ENCODE results near the gene P2RX3. TPM values are rescaled to one million over a fixed set of nuclear protein-coding genes. Genes with fewer than 3 reads are reported as not detected.
"Not testable (repeated sequence)": the region's sequence is repeated elsewhere in the genome, so short reads cannot be mapped to it uniquely, and the experiment has no call there.

The P2RX3 gene
- not detected for total RNA-seq

DNA sequence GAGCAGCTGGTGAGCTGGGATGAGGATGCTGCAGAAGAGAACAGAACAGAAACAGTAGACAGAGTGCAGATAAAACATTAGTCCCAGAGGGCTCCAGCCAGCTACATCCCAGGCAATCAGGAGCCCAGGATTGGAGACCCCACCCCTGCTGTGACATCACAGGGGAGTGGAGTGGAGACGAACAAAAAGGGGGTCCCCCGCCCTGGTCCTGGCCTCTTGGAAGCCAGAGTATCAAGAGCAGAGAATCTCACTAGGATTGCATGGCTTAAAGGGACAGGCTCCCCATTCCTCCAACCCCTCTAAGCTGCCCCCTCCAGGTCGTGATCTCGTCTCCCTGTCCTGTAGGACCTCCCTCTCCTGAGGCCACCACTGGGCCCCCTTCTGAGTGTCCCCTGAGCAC is at the start of gene P2RX3:
Gene P2RX3 (plus strand): TSS at position 211 of the 400 bp plus-strand sequence. CDS start 199 bp downstream, outside the sequence.
- H3K36me3 ChIP-seq, result peaks cover 0 to 5% of the 10 kb centered on the region in 2 donors
- peaks cover 28% of the 10 kb centered on the region for H3K4me1 ChIP-seq
- no peak within 1 kb of the TSS for H3K27ac ChIP-seq
- no peak for DNase-seq (ENCODE audit: extremely low spot score in 2 of 2)
- intact Hi-C loops (cut with DNase I), result no loop called here
- no peak within 1 kb of the TSS for H3K4me3 ChIP-seq
- no peaks in the 10 kb centered on the region for H3K27me3 ChIP-seq
- TF ChIP-seq POLR2A (IDR thresholded peaks at IDR 0.05), result no peak
- no peak for TF ChIP-seq POLR2AphosphoS5 (IDR thresholded peaks at IDR 0.05; ENCODE audit: insufficient read depth in 1 of 2, low read depth in 1 of 2)
- no peak for TF ChIP-seq CTCF (IDR thresholded peaks at IDR 0.05)
- H3K9me3 ChIP-seq, result no peaks in the 10 kb centered on the region

DNA sequence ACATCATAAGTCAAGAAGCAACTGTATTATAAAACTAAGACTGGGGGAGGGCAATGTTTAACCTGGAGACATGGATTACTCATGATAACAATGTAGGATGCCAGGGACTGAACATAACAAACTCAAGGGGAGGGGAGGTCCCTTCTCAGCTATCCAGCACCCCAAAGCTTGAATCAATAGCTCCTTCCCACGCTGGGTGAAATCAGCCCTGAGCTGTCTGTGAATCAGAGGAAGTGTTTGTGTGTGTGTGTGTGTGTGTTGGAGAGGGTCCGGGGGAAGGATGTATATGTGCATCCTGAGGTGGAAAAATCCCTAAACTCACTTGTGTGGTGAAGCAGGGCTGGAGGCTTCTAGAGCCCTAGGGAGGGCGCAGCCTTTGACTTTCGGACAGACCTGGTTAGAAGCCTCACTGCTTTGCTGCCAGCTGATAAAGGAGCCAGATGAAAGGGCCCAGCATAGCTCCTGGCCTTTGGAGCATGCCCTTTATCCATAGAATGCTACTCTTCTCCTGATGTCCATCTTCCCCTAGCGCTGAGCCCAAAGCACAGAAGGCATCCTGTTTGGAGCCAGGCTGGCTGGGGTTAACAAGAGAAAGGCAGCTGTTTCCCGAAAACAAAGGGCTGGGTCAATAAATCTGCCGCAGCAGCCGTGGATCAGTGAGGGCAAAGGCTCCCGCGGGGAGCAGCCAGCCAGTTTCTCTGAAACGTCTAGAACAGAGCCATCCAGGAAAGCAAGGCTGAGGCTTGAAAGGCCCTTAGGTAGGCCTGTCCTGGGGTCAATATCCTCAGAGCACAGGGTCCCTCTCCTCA is 49.2 kb upstream of the P2RX3 start:
- intact Hi-C loops (cut with DNase I), result no loop called here
- no peak for DNase-seq (ENCODE audit: extremely low spot score in 2 of 2)
- TF ChIP-seq POLR2AphosphoS5 (IDR thresholded peaks at IDR 0.05; ENCODE audit: insufficient read depth in 1 of 2, low read depth in 1 of 2), result no peak
- Histone ChIP-seq H3K9me3 (no peaks in the 10 kb centered on the region), H3K36me3 (no peaks in the 10 kb centered on the region), H3K4me1 (peaks cover 15% of the 10 kb centered on the region), H3K4me3 (no peak overlapping the region), H3K27me3 (no peaks in the 10 kb centered on the region), H3K27ac (peak overlapping the region; percentile 15)

- Histone ChIP-seq H3K4me1 (peaks cover 28% of the 10 kb centered on the region), H3K36me3 (no peaks in the 10 kb centered on the region), H3K27me3 (no peaks in the 10 kb centered on the region), H3K9me3 (no peaks in the 10 kb centered on the region), H3K27ac (no peak overlapping the region), H3K4me3 (no peak overlapping the region)
- no peak for DNase-seq (ENCODE audit: extremely low spot score in 2 of 2)
- intact Hi-C loops (cut with DNase I), result no loop called here
- TF ChIP-seq POLR2A (IDR thresholded peaks at IDR 0.05), result no peak
These were observed 47.9 kb upstream of the P2RX3 start for GRCh38 chr11:57290288-57290687.

GRCh38 chr11:57294225-57295131 is 43.7 kb upstream of the P2RX3 start:
- H3K4me3 ChIP-seq, result no peak overlapping the region
- no peak for DNase-seq (ENCODE audit: extremely low spot score in 2 of 2)
- peaks cover 5% of the 10 kb centered on the region for H3K9me3 ChIP-seq
- no peaks in the 10 kb centered on the region for H3K27me3 ChIP-seq
- intact Hi-C loops (cut with DNase I), result no loop called here
- peaks cover 23% of the 10 kb centered on the region for H3K4me1 ChIP-seq
- TF ChIP-seq POLR2A (IDR thresholded peaks at IDR 0.05) (no peak), CTCF (IDR thresholded peaks at IDR 0.05) (no peak), POLR2AphosphoS5 (IDR thresholded peaks at IDR 0.05; ENCODE audit: insufficient read depth in 1 of 2, low read depth in 1 of 2) (no peak)
- H3K27ac ChIP-seq, result peak overlapping the region; percentile 24
- H3K36me3 ChIP-seq, result peaks cover 4 to 12% of the 10 kb centered on the region in 2 donors

- intact Hi-C loops (cut with DNase I); H3K9me3 ChIP-seq; H3K27me3 ChIP-seq; H3K27ac ChIP-seq; H3K4me3 ChIP-seq; DNase-seq (ENCODE audit: extremely low spot score in 2 of 2): not testable (repeated sequence)
- Histone ChIP-seq H3K4me1 (peaks cover 16% of the 10 kb centered on the region), H3K36me3 (peaks cover 13 to 29% of the 10 kb centered on the region in 2 donors)
These were observed 41.9 kb upstream of the P2RX3 start for GRCh38 chr11:57296205-57296604.

- DNase-seq (ENCODE audit: extremely low spot score in 2 of 2), result no peak
These were observed 40.9 kb upstream of the P2RX3 start for GRCh38 chr11:57297221-57297620.

More at GRCh38 chr11:57297221-57297620, 40.9 kb upstream of the P2RX3 start:
- Histone ChIP-seq H3K9me3 (peaks cover 9% of the 10 kb centered on the region), H3K27ac (no peak overlapping the region), H3K4me1 (peaks cover 16% of the 10 kb centered on the region), H3K27me3 (no peaks in the 10 kb centered on the region), H3K4me3 (no peak overlapping the region), H3K36me3 (peaks cover 13 to 39% of the 10 kb centered on the region in 2 donors)
- TF ChIP-seq CTCF (IDR thresholded peaks at IDR 0.05) (no peak), POLR2A (IDR thresholded peaks at IDR 0.05) (no peak), POLR2AphosphoS5 (IDR thresholded peaks at IDR 0.05; ENCODE audit: insufficient read depth in 1 of 2, low read depth in 1 of 2) (no peak)
- intact Hi-C loops (cut with DNase I), result no loop called here
